ENCODE measurements around the gene ABCA6.

The ABCA6 gene

GRCh38 chr17:69059458-69060175, 82.1 kb downstream of the ABCA6 start:
- TF ChIP-seq, protein P1, sequence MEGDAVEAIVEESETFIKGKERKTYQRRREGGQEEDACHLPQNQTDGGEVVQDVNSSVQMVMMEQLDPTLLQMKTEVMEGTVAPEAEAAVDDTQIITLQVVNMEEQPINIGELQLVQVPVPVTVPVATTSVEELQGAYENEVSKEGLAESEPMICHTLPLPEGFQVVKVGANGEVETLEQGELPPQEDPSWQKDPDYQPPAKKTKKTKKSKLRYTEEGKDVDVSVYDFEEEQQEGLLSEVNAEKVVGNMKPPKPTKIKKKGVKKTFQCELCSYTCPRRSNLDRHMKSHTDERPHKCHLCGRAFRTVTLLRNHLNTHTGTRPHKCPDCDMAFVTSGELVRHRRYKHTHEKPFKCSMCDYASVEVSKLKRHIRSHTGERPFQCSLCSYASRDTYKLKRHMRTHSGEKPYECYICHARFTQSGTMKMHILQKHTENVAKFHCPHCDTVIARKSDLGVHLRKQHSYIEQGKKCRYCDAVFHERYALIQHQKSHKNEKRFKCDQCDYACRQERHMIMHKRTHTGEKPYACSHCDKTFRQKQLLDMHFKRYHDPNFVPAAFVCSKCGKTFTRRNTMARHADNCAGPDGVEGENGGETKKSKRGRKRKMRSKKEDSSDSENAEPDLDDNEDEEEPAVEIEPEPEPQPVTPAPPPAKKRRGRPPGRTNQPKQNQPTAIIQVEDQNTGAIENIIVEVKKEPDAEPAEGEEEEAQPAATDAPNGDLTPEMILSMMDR (conservative IDR thresholded peaks at IDR 0.05; ENCODE audit: low read depth, low read length), result no peak
- DNase-seq (ENCODE audit: low read depth), result peak; percentile 82
- H3K4me3 ChIP-seq (ENCODE audit: low read depth, low read length), result peak overlapping the region; percentile 40

DNA sequence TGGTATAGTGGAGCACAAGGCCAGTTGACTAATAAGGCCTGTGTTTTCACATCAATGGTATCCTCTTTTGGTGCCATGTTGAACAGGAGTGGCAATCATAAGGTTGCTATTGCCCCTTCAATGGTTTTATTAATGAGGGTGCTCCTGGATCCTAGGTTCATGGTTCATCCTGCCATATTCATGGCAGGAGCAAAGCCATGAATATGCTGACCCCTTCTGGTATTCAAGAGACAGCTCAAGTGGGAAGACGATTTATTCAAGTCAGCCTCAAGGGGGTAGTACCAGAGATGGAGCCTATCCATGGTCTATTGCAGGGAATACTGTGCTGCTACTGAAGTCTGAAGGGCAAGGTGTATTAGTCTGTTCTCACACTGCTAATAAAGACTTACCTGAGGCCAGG, 83.5 kb downstream of the ABCA6 start:
- H3K4me3 ChIP-seq (ENCODE audit: low read depth, low read length), result no peak overlapping the region
- TF ChIP-seq, protein P1 (conservative IDR thresholded peaks at IDR 0.05; ENCODE audit: low read depth, low read length), result peak; percentile 37
- no peak for DNase-seq (ENCODE audit: low read depth)

DNA sequence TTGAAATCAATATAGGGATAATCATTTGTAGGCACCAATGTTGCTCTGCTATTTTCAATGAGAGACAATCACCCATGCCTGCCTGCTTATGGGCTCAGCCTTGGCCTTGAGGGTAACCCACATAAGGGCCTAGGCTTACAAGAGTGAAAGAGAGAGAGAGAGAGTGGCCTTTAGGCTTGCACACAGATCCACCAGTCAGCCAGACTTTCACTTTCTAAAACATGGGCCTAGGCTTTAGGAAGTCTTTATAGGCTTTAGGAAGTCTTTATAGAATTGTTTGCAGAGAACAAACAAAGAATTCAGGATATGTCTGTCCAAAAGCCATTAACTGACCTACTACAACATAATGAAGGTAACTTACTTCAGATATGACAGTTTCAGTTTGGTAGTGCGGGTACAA, 84.4 kb downstream of the ABCA6 start:
- no peak overlapping the region for H3K4me3 ChIP-seq (ENCODE audit: low read depth, low read length)
- DNase-seq (ENCODE audit: low read depth), result no peak
- TF ChIP-seq, protein P1 (conservative IDR thresholded peaks at IDR 0.05; ENCODE audit: low read depth, low read length), result no peak

- no peak for DNase-seq (ENCODE audit: low read depth)
- TF ChIP-seq, protein P1 (conservative IDR thresholded peaks at IDR 0.05; ENCODE audit: low read depth, low read length), result no peak
- no peak overlapping the region for H3K4me3 ChIP-seq (ENCODE audit: low read depth, low read length)
Observed at GRCh38 chr17:69056179-69056823, 85.4 kb downstream of the ABCA6 start.

DNA sequence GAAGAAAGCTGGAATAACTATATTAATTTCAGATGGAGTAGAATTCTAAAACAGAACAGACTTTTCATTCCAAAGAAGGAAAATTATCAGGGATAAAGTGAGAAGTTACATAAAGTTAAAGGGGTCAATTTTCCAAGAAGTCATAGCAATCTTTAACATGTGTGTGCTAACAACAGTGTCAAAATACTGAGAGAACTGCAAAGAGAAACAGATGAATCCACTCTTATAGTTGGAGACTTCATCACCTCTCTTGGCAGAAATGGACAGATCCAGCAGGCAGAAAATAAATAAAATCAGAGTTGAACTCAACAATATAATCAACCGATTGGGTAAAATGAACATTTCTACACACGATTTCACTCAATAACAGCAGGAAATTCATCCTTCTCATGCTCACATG, 86.4 kb downstream of the ABCA6 start:
- TF ChIP-seq, protein P1 (conservative IDR thresholded peaks at IDR 0.05; ENCODE audit: low read depth, low read length), result no peak
- no peak overlapping the region for H3K4me3 ChIP-seq (ENCODE audit: low read depth, low read length)
- DNase-seq (ENCODE audit: low read depth), result no peak

- DNase-seq (ENCODE audit: low read depth), result peak; percentile 88
- H3K4me3 ChIP-seq (ENCODE audit: low read depth, low read length), result no peak overlapping the region
- TF ChIP-seq, protein P1 (conservative IDR thresholded peaks at IDR 0.05; ENCODE audit: low read depth, low read length), result no peak
Observed at GRCh38 chr17:69050999-69051775, 90.5 kb downstream of the ABCA6 start.

All from choroid plexus epithelial cell (primary cell).